Measurements from ENCODE around the gene ZFAND2B. TPM values are rescaled to one million over a fixed set of nuclear protein-coding genes. Genes with fewer than 3 reads are reported as not detected.

ZFAND2B gene
- polyA plus RNA-seq, 4 donors, result 46.9 to 182 (median 101) TPM

- Histone ChIP-seq H3K36me3 (ENCODE audit: control insufficient read depth in 3 of 3, insufficient read depth in 2 of 3, low read depth in 1 of 3, low read length in 3 of 3) (peaks cover 2 to 48% (median 16%) of the 10 kb centered on the region in 3 donors), H3K27me3 (ENCODE audit: control insufficient read depth in 3 of 3, insufficient read depth in 3 of 3, low read length in 3 of 3) (no peaks in the 10 kb centered on the region), H3K4me1 (ENCODE audit: control insufficient read depth in 3 of 3, insufficient read depth in 2 of 3, low read depth in 1 of 3, low read length in 2 of 3) (peaks cover 3 to 26% (median 7%) of the 10 kb centered on the region in 3 donors), H3K27ac (ENCODE audit: low read depth in 1 of 3, low read length in 2 of 3) (peak overlapping the region in 1 of 3 donors; percentile 60), H3K9me3 (ENCODE audit: control insufficient read depth in 2 of 2, insufficient read depth in 1 of 2, low read depth in 1 of 2, low read length in 1 of 2) (no peaks in the 10 kb centered on the region), H3K4me3 (ENCODE audit: low read depth in 1 of 3, low read length in 3 of 3) (no peak overlapping the region)
- FAIRE-seq, result no peak
- WGBS, 3 donors, result 86 to 89% (median 87%) methylated on average over 16 of the region's 16 CpGs
- DNase-seq, result no peak
These were observed 34.1 kb upstream of the ZFAND2B start for GRCh38 chr2:219172231-219173154.

GRCh38 chr2:219173176-219173575 is 33.4 kb upstream of the ZFAND2B start:
- FAIRE-seq (no peak), DNase-seq (no peak)
- no peaks in the 10 kb centered on the region for H3K27me3 ChIP-seq (ENCODE audit: control insufficient read depth in 3 of 3, insufficient read depth in 3 of 3, low read length in 3 of 3)
- H3K27ac ChIP-seq (ENCODE audit: low read depth in 1 of 3, low read length in 2 of 3), result no peak overlapping the region
- H3K4me3 ChIP-seq (ENCODE audit: low read depth in 1 of 3, low read length in 3 of 3), result no peak overlapping the region
- peaks cover 2 to 44% (median 16%) of the 10 kb centered on the region in 3 donors for H3K36me3 ChIP-seq (ENCODE audit: control insufficient read depth in 3 of 3, insufficient read depth in 2 of 3, low read depth in 1 of 3, low read length in 3 of 3)
- H3K9me3 ChIP-seq (ENCODE audit: control insufficient read depth in 2 of 2, insufficient read depth in 1 of 2, low read depth in 1 of 2, low read length in 1 of 2), result no peaks in the 10 kb centered on the region
- WGBS, 3 donors, result 90 to 96% (median 94%) methylated on average over 6 of the region's 6 CpGs
- H3K4me1 ChIP-seq (ENCODE audit: control insufficient read depth in 3 of 3, insufficient read depth in 2 of 3, low read depth in 1 of 3, low read length in 2 of 3), result peaks cover 3 to 27% (median 7%) of the 10 kb centered on the region in 3 donors

GRCh38 chr2:219174146-219174545 is 32.4 kb upstream of the ZFAND2B start:
- peaks cover 2 to 47% (median 16%) of the 10 kb centered on the region in 3 donors for H3K36me3 ChIP-seq (ENCODE audit: control insufficient read depth in 3 of 3, insufficient read depth in 2 of 3, low read depth in 1 of 3, low read length in 3 of 3)
- DNase-seq (no peak), FAIRE-seq (no peak)
- H3K9me3 ChIP-seq (ENCODE audit: control insufficient read depth in 2 of 2, insufficient read depth in 1 of 2, low read depth in 1 of 2, low read length in 1 of 2), result no peaks in the 10 kb centered on the region
- no peak overlapping the region for H3K27ac ChIP-seq (ENCODE audit: low read depth in 1 of 3, low read length in 2 of 3)
- H3K27me3 ChIP-seq (ENCODE audit: control insufficient read depth in 3 of 3, insufficient read depth in 3 of 3, low read length in 3 of 3), result no peaks in the 10 kb centered on the region
- H3K4me1 ChIP-seq (ENCODE audit: control insufficient read depth in 3 of 3, insufficient read depth in 2 of 3, low read depth in 1 of 3, low read length in 2 of 3), result peaks cover 3 to 27% (median 7%) of the 10 kb centered on the region in 3 donors
- WGBS, 3 donors, result 82 to 88% (median 83%) methylated on average over 3 of the region's 3 CpGs
- no peak overlapping the region for H3K4me3 ChIP-seq (ENCODE audit: low read depth in 1 of 3, low read length in 3 of 3)

GRCh38 chr2:219174801-219175200 is 31.8 kb upstream of the ZFAND2B start:
- no peak overlapping the region for H3K4me3 ChIP-seq (ENCODE audit: low read depth in 1 of 3, low read length in 3 of 3)
- WGBS, 3 donors, result 82 to 88% (median 87%) methylated on average over 7 of the region's 7 CpGs

GRCh38 chr2:219175486-219175885 is 31.1 kb upstream of the ZFAND2B start:
- Histone ChIP-seq H3K36me3 (ENCODE audit: control insufficient read depth in 3 of 3, insufficient read depth in 2 of 3, low read depth in 1 of 3, low read length in 3 of 3) (peaks cover 2 to 58% (median 16%) of the 10 kb centered on the region in 3 donors), H3K4me1 (ENCODE audit: control insufficient read depth in 3 of 3, insufficient read depth in 2 of 3, low read depth in 1 of 3, low read length in 2 of 3) (peaks cover 7 to 15% (median 7%) of the 10 kb centered on the region in 3 donors), H3K9me3 (ENCODE audit: control insufficient read depth in 2 of 2, insufficient read depth in 1 of 2, low read depth in 1 of 2, low read length in 1 of 2) (no peaks in the 10 kb centered on the region), H3K27me3 (ENCODE audit: control insufficient read depth in 3 of 3, insufficient read depth in 3 of 3, low read length in 3 of 3) (no peaks in the 10 kb centered on the region), H3K4me3 (ENCODE audit: low read depth in 1 of 3, low read length in 3 of 3) (peak overlapping the region in 2 of 3 donors; percentile 86 to 95), H3K27ac (ENCODE audit: low read depth in 1 of 3, low read length in 2 of 3) (no peak overlapping the region)
- FAIRE-seq, result no peak
- DNase-seq, result no peak
- WGBS, 3 donors, result 79 to 85% (median 80%) methylated on average over 7 of the region's 7 CpGs

More at GRCh38 chr2:219174801-219175200, 31.8 kb upstream of the ZFAND2B start:
- no peaks in the 10 kb centered on the region for H3K9me3 ChIP-seq (ENCODE audit: control insufficient read depth in 2 of 2, insufficient read depth in 1 of 2, low read depth in 1 of 2, low read length in 1 of 2)
- H3K27ac ChIP-seq (ENCODE audit: low read depth in 1 of 3, low read length in 2 of 3), result no peak overlapping the region
- no peak for FAIRE-seq
- H3K4me1 ChIP-seq (ENCODE audit: control insufficient read depth in 3 of 3, insufficient read depth in 2 of 3, low read depth in 1 of 3, low read length in 2 of 3), result peaks cover 7 to 21% (median 7%) of the 10 kb centered on the region in 3 donors
- DNase-seq, result no peak
- H3K36me3 ChIP-seq (ENCODE audit: control insufficient read depth in 3 of 3, insufficient read depth in 2 of 3, low read depth in 1 of 3, low read length in 3 of 3), result peaks cover 2 to 51% (median 16%) of the 10 kb centered on the region in 3 donors
- H3K27me3 ChIP-seq (ENCODE audit: control insufficient read depth in 3 of 3, insufficient read depth in 3 of 3, low read length in 3 of 3), result no peaks in the 10 kb centered on the region

- Histone ChIP-seq H3K4me3 (ENCODE audit: low read depth in 1 of 3, low read length in 3 of 3) (peak overlapping the region; percentile 78 to 95 (median 86)), H3K4me1 (ENCODE audit: control insufficient read depth in 3 of 3, insufficient read depth in 2 of 3, low read depth in 1 of 3, low read length in 2 of 3) (peaks cover 7 to 10% (median 7%) of the 10 kb centered on the region in 3 donors), H3K9me3 (ENCODE audit: control insufficient read depth in 2 of 2, insufficient read depth in 1 of 2, low read depth in 1 of 2, low read length in 1 of 2) (no peaks in the 10 kb centered on the region), H3K27ac (ENCODE audit: low read depth in 1 of 3, low read length in 2 of 3) (peak overlapping the region; percentile 98 to 100 (median 100)), H3K27me3 (ENCODE audit: control insufficient read depth in 3 of 3, insufficient read depth in 3 of 3, low read length in 3 of 3) (no peaks in the 10 kb centered on the region), H3K36me3 (ENCODE audit: control insufficient read depth in 3 of 3, insufficient read depth in 2 of 3, low read depth in 1 of 3, low read length in 3 of 3) (peaks cover 8 to 65% (median 23%) of the 10 kb centered on the region in 3 donors)
- DNase-seq (peak in 1 of 2 donors; percentile 71), FAIRE-seq (no peak)
- 1 to 3% (median 2%) methylated on average over 29 to 45 of the region's 45 CpGs for WGBS, 3 donors
These were observed 30.4 kb upstream of the ZFAND2B start for GRCh38 chr2:219175928-219176817.

- peaks cover 7 to 10% (median 7%) of the 10 kb centered on the region in 3 donors for H3K4me1 ChIP-seq (ENCODE audit: control insufficient read depth in 3 of 3, insufficient read depth in 2 of 3, low read depth in 1 of 3, low read length in 2 of 3)
- no peaks in the 10 kb centered on the region for H3K27me3 ChIP-seq (ENCODE audit: control insufficient read depth in 3 of 3, insufficient read depth in 3 of 3, low read length in 3 of 3)
- 0 to 1% (median 0%) methylated on average over 57 to 69 of the region's 69 CpGs for WGBS, 3 donors
- H3K36me3 ChIP-seq (ENCODE audit: control insufficient read depth in 3 of 3, insufficient read depth in 2 of 3, low read depth in 1 of 3, low read length in 3 of 3), result peaks cover 17 to 65% (median 25%) of the 10 kb centered on the region in 3 donors
- FAIRE-seq (no peak), DNase-seq (peak; percentile 93 to 97)
- H3K27ac ChIP-seq (ENCODE audit: low read depth in 1 of 3, low read length in 2 of 3), result peak within 1 kb of the TSS; percentile 98 to 100 (median 100)
- H3K9me3 ChIP-seq (ENCODE audit: control insufficient read depth in 2 of 2, insufficient read depth in 1 of 2, low read depth in 1 of 2, low read length in 1 of 2), result no peaks in the 10 kb centered on the region
- H3K4me3 ChIP-seq (ENCODE audit: low read depth in 1 of 3, low read length in 3 of 3), result peak within 1 kb of the TSS; percentile 78 to 95 (median 86)
These were observed 29.6 kb upstream of the ZFAND2B start, which contains the start of gene CNPPD1 for GRCh38 chr2:219176818-219177551. Gene CNPPD1, minus strand, starts transcription at chr2:219176925. Its CDS starts 97 bp downstream, at chr2:219176828.

Measured in small intestine (tissue), 7 donors.